Sigmoid colon (tissue), 7 donors: ENCODE data around the gene MRPL54. TPM values are rescaled to one million over a fixed set of nuclear protein-coding genes. Genes with fewer than 3 reads are reported as not detected.
A peak's percentile ranks its signal among the peaks of the same experiment; 100 is the strongest.

Experiments
- DNase-seq: peaks from one replicate; pipeline ENCODE4 v3.0.0-alpha.2; 2019
- H3K27ac ChIP-seq, 4 donors: fragments of 200-600 bp; sonication (generic); one replicate each; pipeline ENCODE4 v1.5.1; 2016 to 2019; ENCODE audit warnings: mild to moderate bottlenecking in 1 of 4
- H3K27me3 ChIP-seq, 3 donors: fragments of 200-600 bp; sonication (generic); one replicate each; pipeline ENCODE4 v1.5.1; 2019; ENCODE audit warnings: mild to moderate bottlenecking in 1 of 3
- H3K36me3 ChIP-seq, 4 donors: fragments of 200-600 bp; sonication (generic); one replicate each; pipeline ENCODE4 v1.5.1; 2016 to 2019
- H3K4me1 ChIP-seq, 4 donors: fragments of 200-600 bp; sonication (generic); one replicate each; pipeline ENCODE4 v1.5.1; 2017 to 2019
- H3K4me3 ChIP-seq, 4 donors: fragments of 200-600 bp; sonication (generic); one replicate each; pipeline ENCODE4 v1.5.1; 2017 to 2019; ENCODE audit warnings: mild to moderate bottlenecking in 2 of 4, moderate library complexity in 1 of 4
- H3K9me3 ChIP-seq, 4 donors: fragments of 200-600 bp in 3 of 4; sonication (generic) in 3 of 4; one replicate each; pipeline versions ENCODE4 v1.5.1 to v1.6.1; 2013 to 2019
- CTCF ChIP-seq, 4 experiments: fragments of 450-650 bp in 3 of 4; fragments of 200-600 bp in 1 of 4; IDR thresholded peaks; one replicate each; pipeline ENCODE4 v1.5.1; 2016 to 2019; ENCODE audit warnings: antibody characterized with exemption in 4 of 4, mild to moderate bottlenecking in 3 of 4, moderate library complexity in 2 of 4
- EP300 ChIP-seq, 4 donors: sonication (generic); formaldehyde crosslinking; IDR thresholded peaks; one replicate each; pipeline ENCODE4 v1.6.1; 2017; ENCODE audit warnings: antibody characterized with exemption in 4 of 4
- POLR2A ChIP-seq, 2 donors: fragments of 450-650 bp; IDR thresholded peaks; one replicate each; pipeline ENCODE4 v1.6.1; 2016; ENCODE audit warnings: antibody characterized with exemption in 2 of 2, mild to moderate bottlenecking in 2 of 2, moderate library complexity in 2 of 2
- POLR2AphosphoS5 ChIP-seq, 4 donors: sonication (generic); formaldehyde crosslinking; IDR thresholded peaks; one replicate each; pipeline ENCODE4 v1.6.1; 2017; ENCODE audit warnings: antibody characterized with exemption in 4 of 4
- WGBS, 2 donors: extraction: QIAGEN DNeasy Blood & Tissue Kit; methylation state at CpG; one replicate each; pipeline ENCODE4 v1.1.7; 2013; 5-methylcytosine and 5-hydroxymethylcytosine counted together
- intact Hi-C: fragments of 100-400 bp; cut with DNase I; formaldehyde crosslinking; loops from one replicate; pipeline ENCODE4 v1.15.1; 2023
- polyA plus RNA-seq, 3 donors: library from polyadenylated mRNA; stranded (reverse); fragments of 200-250 nt; gene quantifications; one replicate each; pipeline ENCODE4 v1.2.3, GENCODE V29; 2013
- total RNA-seq, 4 donors: library from RNA; depleted of rRNA; stranded (reverse); fragments of >200 nt; gene quantifications; one replicate each; pipeline ENCODE4 v1.1.0, GENCODE V29; 2016
- donor health status: healthy with polysubstance abuse.
- donor health status: Bipolar disorder and iron deficiency.
- donor health status: healthy.

The MRPL54 gene
- total and polyA plus RNA-seq, 7 donors, result 80.6 to 185 (median 105) TPM

GRCh38 chr19:3783660-3784584 lies 21.4 kb downstream of the MRPL54 start:
- no peaks in the 10 kb centered on the region for H3K36me3 ChIP-seq
- TF ChIP-seq POLR2AphosphoS5 (IDR thresholded peaks at IDR 0.05) (no peak), EP300 (IDR thresholded peaks at IDR 0.05) (no peak), POLR2A (IDR thresholded peaks at IDR 0.05) (no peak), CTCF (IDR thresholded peaks at IDR 0.05) (no peak)
- peaks cover 0 to 13% (median 5%) of the 10 kb centered on the region in 4 donors for H3K4me1 ChIP-seq
- H3K27ac ChIP-seq, result no peak overlapping the region
- peaks cover 12 to 20% (median 16%) of the 10 kb centered on the region in 4 donors for H3K9me3 ChIP-seq
- no peak for DNase-seq
- H3K4me3 ChIP-seq, result no peak overlapping the region
- peaks cover 0 to 55% (median 49%) of the 10 kb centered on the region in 3 donors for H3K27me3 ChIP-seq
- 77 to 85% methylated on average over 49 of the region's 49 CpGs for WGBS, 2 donors
- intact Hi-C loops, result no loop called here

GRCh38 chr19:3784607-3785450 lies 22.3 kb downstream of the MRPL54 start:
- WGBS, 2 donors, result 22 to 28% methylated on average over 25 of the region's 25 CpGs
- DNase-seq, result no peak
- TF ChIP-seq POLR2AphosphoS5 (IDR thresholded peaks at IDR 0.05) (no peak), CTCF (IDR thresholded peaks at IDR 0.05) (no peak), POLR2A (IDR thresholded peaks at IDR 0.05) (no peak), EP300 (IDR thresholded peaks at IDR 0.05) (no peak)
- Histone ChIP-seq H3K36me3 (no peaks in the 10 kb centered on the region), H3K4me3 (peak overlapping the region in 1 of 4 donors; percentile 17), H3K9me3 (peaks cover 12 to 20% (median 16%) of the 10 kb centered on the region in 4 donors), H3K4me1 (peaks cover 0 to 13% (median 5%) of the 10 kb centered on the region in 4 donors), H3K27me3 (peaks cover 0 to 55% (median 49%) of the 10 kb centered on the region in 3 donors), H3K27ac (no peak overlapping the region)
- intact Hi-C loops, result no loop called here

GRCh38 chr19:3785451-3785937 lies 23.0 kb downstream of the MRPL54 start:
- 1 to 4% methylated on average over 47 of the region's 47 CpGs for WGBS, 2 donors
- Histone ChIP-seq H3K36me3 (no peaks in the 10 kb centered on the region), H3K9me3 (peaks cover 12 to 20% (median 16%) of the 10 kb centered on the region in 4 donors), H3K4me3 (peak overlapping the region in 3 of 4 donors; percentile 14 to 17 (median 17)), H3K27me3 (peaks cover 0 to 60% (median 49%) of the 10 kb centered on the region in 3 donors), H3K4me1 (peaks cover 0 to 13% (median 5%) of the 10 kb centered on the region in 4 donors), H3K27ac (no peak overlapping the region)
- no peak for DNase-seq
- TF ChIP-seq POLR2A (IDR thresholded peaks at IDR 0.05) (no peak), POLR2AphosphoS5 (IDR thresholded peaks at IDR 0.05) (no peak), EP300 (IDR thresholded peaks at IDR 0.05) (no peak), CTCF (IDR thresholded peaks at IDR 0.05) (no peak)
- intact Hi-C loops, result no loop called here

GRCh38 chr19:3785938-3786824 lies 23.7 kb downstream of the MRPL54 start, which contains the start of gene MATK:
Gene MATK, minus strand, starts transcription at chr19:3786381. Its CDS starts 1,246 bp downstream, at chr19:3785135.
- TF ChIP-seq POLR2A (IDR thresholded peaks at IDR 0.05) (no peak), EP300 (IDR thresholded peaks at IDR 0.05) (no peak), CTCF (IDR thresholded peaks at IDR 0.05) (no peak), POLR2AphosphoS5 (IDR thresholded peaks at IDR 0.05) (no peak)
- H3K4me3 ChIP-seq, result peak within 1 kb of the TSS in 3 of 4 donors; percentile 14 to 17 (median 17)
- intact Hi-C loops, result no loop called here
- DNase-seq, result no peak
- WGBS, 2 donors, result 4 to 8% methylated on average over 101 of the region's 101 CpGs
- peaks cover 0 to 13% (median 5%) of the 10 kb centered on the region in 4 donors for H3K4me1 ChIP-seq
- peaks cover 0 to 62% (median 49%) of the 10 kb centered on the region in 3 donors for H3K27me3 ChIP-seq
- H3K27ac ChIP-seq, result no peak within 1 kb of the TSS
- no peaks in the 10 kb centered on the region for H3K36me3 ChIP-seq
- peaks cover 12 to 15% (median 13%) of the 10 kb centered on the region in 4 donors for H3K9me3 ChIP-seq
